K562 (cell line): ENCODE results near the gene RYR1. TPM values are rescaled to one million over a fixed set of nuclear protein-coding genes. Genes with fewer than 3 reads are reported as not detected.

Experiments
- AFF1 ChIP-seq, 2 experiments: fragments of 450-650 bp; IDR thresholded peaks; 2 replicates each; pipeline ENCODE4 v1.6.1; 2018; ENCODE audit warnings: mild to moderate bottlenecking in 2 of 2, low read depth in 1 of 2; ENCODE audit not compliant: partially characterized antibody in 2 of 2
- CEBPZ ChIP-seq: fragments of 150-350 bp; IDR thresholded peaks from 2 replicates; pipeline ENCODE4 v1.6.1; 2014; ENCODE audit warnings: low read depth, mild to moderate bottlenecking, low read length, borderline replicate concordance
- GABPA ChIP-seq: fragments of 200-800 bp; sonication (Bioruptor generic); conservative IDR thresholded peaks from 2 replicates; pipeline ENCODE4 v1.6.1; 2016; ENCODE audit warnings: low read depth, missing genetic modification characterization, missing compliant biosample characterization
- GATA2 ChIP-seq: sonication (generic); formaldehyde crosslinking; IDR thresholded peaks from 2 replicates; pipeline ENCODE4 v1.4.0; 2020; ENCODE audit warnings: mild to moderate bottlenecking, missing genetic modification reagents
- HMGN3 ChIP-seq: IDR thresholded peaks from 2 replicates; pipeline ENCODE4 v1.6.1; 2011; ENCODE audit warnings: borderline replicate concordance, low read depth, mild to moderate bottlenecking, mixed read lengths, low read length; ENCODE audit not compliant: insufficient read length; ENCODE audit errors: extremely low read depth
- KLF10 ChIP-seq: fragments of 250-450 bp; sonication (Bioruptor Pico); IDR thresholded peaks from 2 replicates; pipeline ENCODE4 v1.6.1; 2021; ENCODE audit warnings: matching md5 sums
- LCOR ChIP-seq: sonication (generic); formaldehyde crosslinking; IDR thresholded peaks from 2 replicates; pipeline ENCODE4 v1.8.0; 2022; ENCODE audit warnings: mild to moderate bottlenecking, missing genetic modification reagents
- NR2F6 ChIP-seq: fragments of 450-650 bp; formaldehyde crosslinking; IDR thresholded peaks from 2 replicates; pipeline ENCODE4 v1.4.0; 2020; ENCODE audit warnings: mild to moderate bottlenecking
- SIN3A ChIP-seq, 2 experiments: fragments of 150-350 bp in 1 of 2; IDR thresholded peaks; 2 replicates each; pipeline ENCODE4 v1.6.1; 2011 to 2016; ENCODE audit warnings: borderline replicate concordance in 2 of 2, low read depth in 2 of 2, low read length in 2 of 2, mild to moderate bottlenecking in 2 of 2, moderate library complexity in 2 of 2; ENCODE audit not compliant: control insufficient read depth in 1 of 2
- SMARCA4 ChIP-seq: fragments of 450-650 bp; IDR thresholded peaks from 2 replicates; pipeline ENCODE4 v1.6.1; 2016
- STAT5B ChIP-seq: fragments of 250-450 bp; sonication (Bioruptor Pico); IDR thresholded peaks from 2 replicates; pipeline ENCODE4 v1.8.0; 2021; ENCODE audit warnings: mild to moderate bottlenecking, inconsistent platforms
- ZBTB11 ChIP-seq, 3 experiments: fragments of 200-800 bp in 1 of 3; fragments of 250-450 bp in 1 of 3; fragments of 450-650 bp in 1 of 3; sonication (Bioruptor Pico) in 1 of 3; sonication (Bioruptor generic) in 1 of 3; formaldehyde crosslinking in 1 of 3; IDR thresholded peaks; 2 replicates each; pipeline versions ENCODE4 v1.6.1 to v1.8.0; 2016 to 2022; ENCODE audit warnings: mild to moderate bottlenecking in 2 of 3, missing genetic modification characterization in 2 of 3, missing compliant biosample characterization in 1 of 3, moderate library complexity in 1 of 3
- ZC3H8 ChIP-seq: fragments of 450-650 bp; IDR thresholded peaks from 2 replicates; pipeline ENCODE4 v1.6.1; 2017
- ZNF239 ChIP-seq: fragments of 250-450 bp; sonication (Bioruptor Pico); IDR thresholded peaks from 2 replicates; pipeline ENCODE4 v1.4.0; 2020; ENCODE audit warnings: mild to moderate bottlenecking
- polyA plus RNA-seq, 8 experiments: library from polyadenylated mRNA; depleted of rRNA in 4 of 8; stranded (reverse) in 5 of 8; unstranded in 3 of 8; fragments of >200 nt; fragmentation: Nextera tagmentation in 2 of 8; fragmentation: Illumina TruSeq in 1 of 8; extraction: Ambion mirVana in 2 of 8; extraction: Trizol in 1 of 8; gene quantifications; 2 replicates each; pipeline versions ENCODE4 v1.2.1 to v1.2.3, GENCODE V29; 2011 to 2014; ENCODE audit warnings: inconsistent platforms in 1 of 8, missing spikeins in 1 of 8
- total RNA-seq, 7 experiments: library from RNA; depleted of rRNA in 6 of 7; stranded (reverse); fragments of >200 nt in 6 of 7; fragmentation: Illumina TruSeq in 2 of 7; extraction: Trizol in 2 of 7; gene quantifications; 2 replicates each; pipeline versions ENCODE4 v1.2.1 to v1.2.3, GENCODE V29; 2011 to 2021; ENCODE audit warnings: low replicate concordance in 1 of 7

The RYR1 gene
- total and polyA plus RNA-seq, 9 of the 15 experiments (the other 6 are each of a cell fraction or from before 2014, with no cell fraction given): 0.11 to 7.4 (median 3.7) TPM

- TF ChIP-seq AFF1 (IDR thresholded peaks at IDR 0.05; ENCODE audit: low read depth in 1 of 2, partially characterized antibody in 2 of 2) (peak in 1 of 2 experiments; percentile 93), CEBPZ (no peak), HMGN3 (peak; percentile 88), ZC3H8 (no peak), GATA2 (CRISPR knock-in tag) (no peak), SMARCA4 (no peak), KLF10 (no peak), NR2F6 (CRISPR knock-in tag) (no peak), ZBTB11 (CRISPR knock-in tag; IDR thresholded peaks at IDR 0.05) (peak in 1 of 3 experiments; percentile 90; a peak in 3 of 6 replicates), LCOR (CRISPR knock-in tag) (no peak), ZNF239 (CRISPR knock-in tag) (peak; percentile 50; the same call in 1 of the 2 replicates), SIN3A (IDR thresholded peaks at IDR 0.05; ENCODE audit: borderline replicate concordance in 2 of 2, control insufficient read depth in 1 of 2, low read depth in 2 of 2, low read length in 2 of 2) (peak in 1 of 2 experiments; percentile 87), STAT5B (CRISPR knock-in tag) (no peak), GABPA (peak; percentile 95)
Observed at GRCh38 chr19:38618590-38619360, 185.3 kb downstream of the RYR1 start, which contains the start of gene EIF3K (continued).
